Measurements from ENCODE around the gene NEK10. TPM values are rescaled to one million over a fixed set of nuclear protein-coding genes. Genes with fewer than 3 reads are reported as not detected.

Gene NEK10
- total RNA-seq, 1 donor from 2014 or later = 1.3 TPM

- DNase-seq (ENCODE audit: low read depth in 2 of 2) = no peak
These were observed 259.2 kb downstream of the NEK10 start for GRCh38 chr3:27110020-27110419.

- DNase-seq (ENCODE audit: low read depth in 2 of 2) = no peak
These were observed 260.9 kb downstream of the NEK10 start for GRCh38 chr3:27108322-27108721.

- peak in 1 of 2 donors; percentile 6 for DNase-seq (ENCODE audit: low read depth in 2 of 2)
These were observed 263.3 kb downstream of the NEK10 start for GRCh38 chr3:27105904-27106303.

- no peak for DNase-seq (ENCODE audit: low read depth in 2 of 2)
These were observed 272.0 kb downstream of the NEK10 start for GRCh38 chr3:27097182-27097581.

GRCh38 chr3:27095553-27096222 is 273.5 kb downstream of the NEK10 start:
- DNase-seq (ENCODE audit: low read depth in 2 of 2) = no peak

DNA sequence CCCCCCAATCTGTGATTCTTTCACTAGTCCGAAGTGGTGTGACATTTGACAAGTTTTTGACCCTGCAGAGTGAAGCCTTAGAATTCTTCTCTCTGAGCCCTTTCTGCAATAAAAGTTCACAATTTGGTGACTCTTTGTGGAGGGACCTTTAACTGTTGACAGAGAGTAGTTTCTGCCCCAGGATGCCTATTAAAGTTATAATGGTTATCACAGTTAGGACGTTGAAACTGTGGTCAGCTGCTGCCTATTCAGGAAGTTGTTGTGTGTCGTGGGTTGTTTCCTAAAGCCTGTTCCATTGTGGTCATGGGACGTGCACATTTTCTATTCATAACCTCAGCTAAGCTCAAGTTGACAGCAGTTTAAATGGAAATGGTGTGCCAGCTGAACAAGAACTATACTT is 274.5 kb downstream of the NEK10 start:
- peak; percentile 46 to 68 for DNase-seq (ENCODE audit: low read depth in 2 of 2)

DNA sequence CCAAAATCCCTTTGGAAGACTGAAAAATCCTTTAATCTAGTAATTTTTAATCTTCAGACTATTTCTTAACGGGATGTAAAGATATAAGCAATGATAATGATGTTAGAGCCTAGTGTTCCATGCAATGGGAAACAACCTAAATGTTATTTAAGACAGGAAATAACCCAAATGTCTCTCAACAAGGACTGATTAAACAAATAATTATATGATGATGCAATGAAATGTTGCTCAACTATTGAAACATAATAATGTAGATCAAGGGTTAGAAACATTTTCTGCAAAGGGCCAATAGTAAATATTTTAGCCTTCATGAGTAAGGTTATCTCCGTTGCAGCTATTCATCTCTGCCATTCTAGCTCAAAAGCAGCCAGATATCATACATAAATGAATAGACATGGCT is 275.4 kb downstream of the NEK10 start:
- DNase-seq (ENCODE audit: low read depth in 2 of 2) = no peak

GRCh38 chr3:27090275-27091041 is 278.7 kb downstream of the NEK10 start:
- no peak for DNase-seq (ENCODE audit: low read depth in 2 of 2)

DNA sequence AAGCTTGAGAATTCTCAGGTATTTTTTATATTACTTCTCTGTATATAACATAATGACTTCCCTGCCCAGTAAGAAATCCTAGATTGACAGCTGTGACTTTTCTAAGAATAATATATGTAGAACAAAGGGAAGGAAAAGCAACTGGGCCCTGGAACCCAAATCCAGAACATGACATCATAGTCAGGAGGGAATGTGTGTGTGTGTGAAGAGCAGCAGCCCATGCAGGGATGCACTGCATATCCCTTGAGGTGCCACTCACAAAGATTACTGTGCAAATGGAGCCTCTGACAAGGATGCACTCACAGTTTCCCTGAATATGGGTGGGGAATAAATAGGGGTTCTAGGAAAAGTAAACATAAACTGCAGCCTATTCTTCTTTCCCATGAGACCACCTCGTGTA is 279.5 kb downstream of the NEK10 start:
- no peak for DNase-seq (ENCODE audit: low read depth in 2 of 2)

GRCh38 chr3:27089068-27089467 is 280.1 kb downstream of the NEK10 start:
- DNase-seq (ENCODE audit: low read depth in 2 of 2) = no peak

DNA sequence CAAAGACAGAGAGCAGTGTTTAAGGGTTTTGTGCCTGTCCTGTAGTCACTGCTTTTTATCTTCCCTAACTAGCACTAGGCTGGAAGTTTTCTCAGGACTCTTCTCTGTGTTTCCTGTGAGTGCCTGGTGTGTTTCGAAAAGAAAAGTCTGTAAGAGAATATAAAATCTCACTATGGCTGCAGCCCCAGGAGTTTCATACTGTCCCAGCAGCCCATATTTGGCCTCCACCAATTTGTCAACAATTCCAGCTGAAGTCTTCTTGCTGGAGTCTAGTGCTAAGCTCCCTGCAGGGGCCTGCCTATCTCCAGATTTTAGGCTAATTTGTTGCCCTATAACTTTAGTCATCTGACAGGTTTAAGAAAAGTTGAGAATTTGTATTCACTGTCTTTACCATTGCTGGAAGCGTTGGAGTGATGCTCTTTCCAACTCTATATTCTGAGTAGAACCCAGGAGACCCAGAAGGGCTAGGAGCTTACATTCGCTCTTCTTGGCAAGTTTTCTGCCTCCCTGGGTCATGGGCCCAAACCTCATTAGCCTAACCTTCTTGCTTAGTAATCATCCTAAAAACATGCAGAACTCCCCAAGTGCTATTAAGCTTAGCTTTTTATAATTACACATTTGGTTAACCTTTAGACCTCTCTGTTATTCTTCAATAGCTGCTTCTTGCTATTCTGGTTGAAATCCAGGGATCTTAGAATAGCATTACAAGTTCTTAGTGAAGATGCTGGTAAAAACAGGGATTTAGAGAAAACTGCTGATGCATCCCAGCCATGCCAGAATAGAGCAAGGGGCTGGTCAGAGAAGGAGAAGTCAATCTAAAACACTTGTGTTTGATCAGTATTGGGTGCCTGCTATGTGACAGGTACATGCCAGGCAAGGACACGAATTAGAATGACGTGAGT is 283.1 kb downstream of the NEK10 start:
- no peak for DNase-seq (ENCODE audit: low read depth in 2 of 2)

DNA sequence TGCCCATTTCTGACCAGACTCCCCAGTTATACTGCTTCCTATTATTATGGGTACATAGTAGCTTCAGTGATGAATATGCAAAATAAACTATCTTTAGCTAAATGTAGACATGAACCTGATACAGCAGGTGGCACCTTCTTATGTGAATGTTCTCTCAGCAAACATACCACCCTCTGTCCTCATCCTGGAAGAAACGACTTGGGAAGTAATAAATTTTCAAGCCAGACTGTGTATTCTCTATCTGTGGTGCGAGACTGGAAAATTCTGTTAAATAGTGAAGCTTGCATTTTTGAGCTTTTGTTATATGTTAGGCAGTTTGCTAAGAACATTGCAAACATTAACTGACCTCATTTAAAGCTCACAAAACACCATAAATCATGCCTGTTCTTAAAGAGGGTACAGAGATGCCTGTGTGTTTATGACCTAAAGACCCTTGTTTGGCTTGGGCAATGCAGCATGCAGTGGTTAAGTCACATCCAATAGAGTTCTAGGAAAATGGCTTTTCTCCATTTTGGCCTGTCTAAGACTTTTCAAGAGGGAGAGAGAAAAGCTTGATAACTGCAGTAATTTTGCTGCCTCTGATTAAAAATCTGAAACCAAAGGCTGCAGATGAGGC is 287.1 kb downstream of the NEK10 start:
- DNase-seq (ENCODE audit: low read depth in 2 of 2) = no peak

- no peak for DNase-seq (ENCODE audit: low read depth in 2 of 2)
These were observed 287.6 kb downstream of the NEK10 start for GRCh38 chr3:27081566-27081965.

DNA sequence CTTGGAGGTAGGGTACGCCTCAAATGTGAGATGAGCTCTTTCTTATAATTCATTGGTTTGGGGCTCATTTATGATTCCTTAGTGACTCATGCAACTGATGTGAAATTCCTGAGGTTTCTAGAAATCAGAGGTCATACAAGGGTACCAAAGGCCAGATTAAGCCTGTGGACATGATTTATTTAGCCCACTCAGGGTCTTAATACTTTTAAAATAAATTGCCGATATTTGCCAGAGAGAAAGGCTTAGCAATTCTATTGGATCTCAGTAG is 289.0 kb downstream of the NEK10 start:
- DNase-seq (ENCODE audit: low read depth in 2 of 2) = no peak

GRCh38 chr3:27079427-27080257 is 289.5 kb downstream of the NEK10 start:
- DNase-seq (ENCODE audit: low read depth in 2 of 2) = peak in 1 of 2 donors; percentile 12

DNA sequence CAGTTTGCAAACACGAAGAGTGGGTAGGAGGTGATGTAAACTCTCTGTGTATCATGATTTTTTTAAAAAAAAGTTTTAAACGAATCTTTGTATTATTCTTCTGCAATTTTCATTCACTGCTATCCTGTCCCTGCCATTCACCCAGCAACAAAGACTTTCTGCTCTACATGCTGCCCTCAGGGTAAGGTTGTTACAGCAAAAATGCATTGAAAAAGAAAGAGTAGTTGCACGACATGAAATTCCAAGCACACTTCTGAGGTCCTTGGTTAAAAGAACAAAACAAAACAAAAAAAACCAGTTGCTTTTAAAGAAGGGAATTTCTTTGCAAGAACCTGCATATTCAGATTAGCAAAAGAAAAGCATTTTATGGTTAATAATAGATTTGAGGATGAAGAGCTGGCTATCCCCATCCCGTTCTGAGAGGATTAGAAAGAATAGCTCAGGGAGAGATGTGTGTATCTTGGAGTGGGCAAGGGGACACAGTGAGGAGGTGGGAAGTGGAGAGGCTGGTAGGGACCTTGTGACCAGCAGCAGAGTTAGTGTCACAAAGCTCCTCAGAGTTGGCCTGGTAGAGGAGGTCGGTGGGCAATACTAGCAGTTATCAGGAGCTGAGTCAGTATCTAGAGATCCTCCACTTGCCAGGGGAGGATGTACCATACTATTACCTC is 290.8 kb downstream of the NEK10 start:
- no peak for DNase-seq (ENCODE audit: low read depth in 2 of 2)

DNA sequence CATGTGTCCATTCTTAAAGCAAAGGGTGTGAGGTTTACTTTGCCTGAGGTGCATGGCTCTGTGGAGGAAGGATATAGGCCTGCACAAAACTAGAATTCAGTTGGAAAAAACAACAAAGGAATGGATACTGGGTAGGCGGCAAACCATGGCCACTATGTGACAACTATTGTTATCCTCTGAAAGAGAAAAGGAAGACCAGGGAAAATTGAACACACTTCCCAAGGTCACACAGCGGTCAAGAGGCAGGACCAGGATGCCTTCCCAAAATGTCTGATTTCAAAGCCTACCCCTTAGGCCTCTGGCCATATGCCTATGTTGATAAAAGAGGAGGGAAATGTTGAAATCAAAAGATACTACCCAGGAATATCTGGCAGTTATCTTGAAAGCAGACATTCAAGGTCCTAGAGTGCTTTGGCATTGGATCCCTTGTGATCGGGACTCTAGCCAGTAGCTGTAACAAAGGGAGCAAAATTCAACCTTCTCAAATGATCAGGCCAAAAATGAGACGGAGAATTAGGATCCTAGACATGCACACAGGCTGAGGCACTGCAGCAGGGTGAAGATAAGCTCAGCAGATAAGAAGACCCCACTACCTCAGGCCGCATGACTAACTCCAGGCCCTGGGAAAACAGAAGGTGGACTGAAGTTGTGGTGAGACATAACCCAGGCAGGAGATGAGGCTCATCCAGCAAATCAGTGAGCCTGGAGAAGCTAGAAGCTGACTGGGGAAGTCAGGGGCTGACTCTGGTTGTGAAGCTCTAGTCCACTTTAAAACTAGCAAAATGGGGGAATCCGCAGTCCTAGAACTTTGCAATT is 292.2 kb downstream of the NEK10 start:
- peak in 1 of 2 donors; percentile 27 for DNase-seq (ENCODE audit: low read depth in 2 of 2)

DNA sequence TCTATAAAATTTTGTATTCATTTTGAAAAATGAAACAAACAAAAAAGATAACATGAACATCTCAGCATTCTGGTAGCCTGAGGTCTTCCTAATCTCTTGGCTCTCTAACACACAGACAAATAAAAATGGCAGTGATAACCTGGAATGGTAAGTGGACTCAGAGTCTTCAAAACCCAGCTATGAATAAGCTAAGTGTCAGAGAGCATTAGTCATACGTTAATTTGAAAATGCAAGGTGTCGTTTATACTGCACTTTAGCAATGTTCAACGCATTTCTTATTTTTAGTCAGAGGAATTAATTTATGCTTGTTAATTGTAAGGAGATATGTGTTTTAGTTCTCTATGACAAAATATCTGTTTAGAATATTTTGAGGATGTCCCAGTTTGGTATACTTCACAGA is 294.3 kb downstream of the NEK10 start:
- no peak for DNase-seq (ENCODE audit: low read depth in 2 of 2)

DNA sequence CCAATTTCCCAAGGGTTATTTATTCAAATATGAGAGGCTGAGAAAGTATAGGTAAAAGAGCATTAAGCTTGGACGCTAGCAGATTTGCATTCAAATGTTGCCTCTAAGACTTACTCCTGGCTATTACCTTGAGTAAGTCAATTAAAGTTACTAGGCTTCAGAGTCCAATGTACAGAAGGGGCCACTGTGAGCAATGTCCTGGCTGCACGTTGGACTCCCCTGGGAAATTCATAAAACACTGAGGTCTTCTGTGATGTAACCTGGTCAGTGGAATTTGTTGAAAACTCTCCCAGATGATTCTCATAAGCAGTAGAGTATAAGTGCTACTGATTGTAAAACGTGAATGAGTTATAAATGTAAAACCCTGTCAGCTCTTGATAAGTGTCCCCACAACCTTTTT is 295.3 kb downstream of the NEK10 start:
- DNase-seq (ENCODE audit: low read depth in 2 of 2) = no peak

All from dermis microvascular lymphatic vessel endothelial cell (primary cell).